ENCODE measurements around the gene NGEF.

NGEF gene

GRCh38 chr2:232879618-232880494 is 133.2 kb downstream of the NGEF start:
- no peak for DNase-seq

GRCh38 chr2:232878855-232879617 is 134.0 kb downstream of the NGEF start:
- no peak for DNase-seq

GRCh38 chr2:232877940-232878511 is 135.0 kb downstream of the NGEF start:
- no peak for DNase-seq

- DNase-seq: no peak
These were observed 136.0 kb downstream of the NGEF start for GRCh38 chr2:232876978-232877441.

GRCh38 chr2:232876161-232876977 is 136.7 kb downstream of the NGEF start:
- no peak for DNase-seq

- no peak for DNase-seq
These were observed 137.6 kb downstream of the NGEF start for GRCh38 chr2:232875256-232876121.

- no peak for DNase-seq
These were observed 138.3 kb downstream of the NGEF start for GRCh38 chr2:232874677-232875223.

GRCh38 chr2:232873909-232874641 is 139.0 kb downstream of the NGEF start:
- DNase-seq: no peak

GRCh38 chr2:232873292-232873908 is 139.7 kb downstream of the NGEF start:
- DNase-seq: no peak

GRCh38 chr2:232872826-232873225 is 140.2 kb downstream of the NGEF start:
- DNase-seq: no peak

GRCh38 chr2:232871835-232872736 is 141.0 kb downstream of the NGEF start:
- DNase-seq: no peak

GRCh38 chr2:232871418-232871834 is 141.6 kb downstream of the NGEF start:
- DNase-seq: no peak

GRCh38 chr2:232870766-232871371 is 142.2 kb downstream of the NGEF start:
- no peak for DNase-seq

GRCh38 chr2:232870018-232870765 is 142.9 kb downstream of the NGEF start, which contains the start of gene SNORC:
Gene SNORC, plus strand, starts transcription at chr2:232870264. Its CDS starts 78 bp downstream, at chr2:232870342.
- no peak for DNase-seq

- no peak for DNase-seq
These were observed 143.7 kb downstream of the NGEF start for GRCh38 chr2:232869138-232870017.

GRCh38 chr2:232866104-232866503 is 147.0 kb downstream of the NGEF start:
- no peak for DNase-seq
